HepG2 (cell line): ENCODE measurements around the gene RRP12. TPM values are rescaled to one million over a fixed set of nuclear protein-coding genes. Genes with fewer than 3 reads are reported as not detected.

Experiments
- ATF7 ChIP-seq, 2 experiments: fragments of 450-650 bp in 1 of 2; sonication (generic) in 1 of 2; formaldehyde crosslinking in 1 of 2; IDR thresholded peaks; 2 replicates each; pipeline versions ENCODE4 v1.4.0 to v1.6.1; 2016 to 2020; ENCODE audit warnings: antibody characterized with exemption in 1 of 2, mild to moderate bottlenecking in 1 of 2, missing genetic modification reagents in 1 of 2
- DMTF1 ChIP-seq: sonication (generic); formaldehyde crosslinking; IDR thresholded peaks from 2 replicates; pipeline ENCODE4 v1.4.0; 2020; ENCODE audit warnings: mild to moderate bottlenecking, missing genetic modification reagents
- GLMP ChIP-seq: sonication (generic); formaldehyde crosslinking; IDR thresholded peaks from 2 replicates; pipeline ENCODE4 v1.9.0; 2021; ENCODE audit warnings: missing genetic modification reagents, mild to moderate bottlenecking, borderline replicate concordance
- GZF1 ChIP-seq: sonication (generic); formaldehyde crosslinking; IDR thresholded peaks from 2 replicates; pipeline ENCODE4 v1.5.1; 2020; ENCODE audit warnings: mild to moderate bottlenecking, missing genetic modification reagents
- HHEX ChIP-seq: IDR thresholded peaks from 2 replicates; pipeline ENCODE4 v1.6.1; 2016; ENCODE audit warnings: control low read depth
- MXD4 ChIP-seq: IDR thresholded peaks from 2 replicates; pipeline ENCODE4 v1.6.1; 2016; ENCODE audit warnings: mild to moderate bottlenecking, missing biosample characterization, missing genetic modification reagents
- PHF5A ChIP-seq: IDR thresholded peaks from one replicate; pipeline ENCODE4 v1.6.1; 2018; ENCODE audit warnings: low read depth, missing genetic modification reagents; ENCODE audit not compliant: unreplicated experiment
- ZBTB3 ChIP-seq: sonication (generic); formaldehyde crosslinking; IDR thresholded peaks from 2 replicates; pipeline ENCODE4 v1.4.0; 2020; ENCODE audit warnings: low read depth, mild to moderate bottlenecking, moderate library complexity, missing genetic modification reagents, borderline replicate concordance
- ZNF24 ChIP-seq: fragments of 450-650 bp; IDR thresholded peaks from 2 replicates; pipeline ENCODE4 v1.6.1; 2017; ENCODE audit warnings: antibody characterized with exemption, mild to moderate bottlenecking
- ZNF660 ChIP-seq: sonication (generic); formaldehyde crosslinking; IDR thresholded peaks from 2 replicates; pipeline ENCODE4 v1.5.1; 2020; ENCODE audit warnings: mild to moderate bottlenecking, low read depth, missing genetic modification reagents, borderline replicate concordance
- ZNF720 ChIP-seq: sonication (generic); formaldehyde crosslinking; IDR thresholded peaks from 2 replicates; pipeline ENCODE4 v1.4.0; 2020; ENCODE audit warnings: missing genetic modification reagents
- ZNF768 ChIP-seq: sonication (generic); formaldehyde crosslinking; IDR thresholded peaks from 2 replicates; pipeline ENCODE4 v1.4.0; 2020; ENCODE audit warnings: missing genetic modification reagents
- ZNF891 ChIP-seq: sonication (generic); formaldehyde crosslinking; IDR thresholded peaks from 2 replicates; pipeline ENCODE4 v1.5.0; 2020; ENCODE audit warnings: mild to moderate bottlenecking, missing genetic modification reagents
- polyA plus RNA-seq, 8 experiments: library from polyadenylated mRNA; depleted of rRNA in 3 of 8; stranded (reverse) in 7 of 8; unstranded in 1 of 8; fragments of >200 nt; fragmentation: Illumina TruSeq in 4 of 8; extraction: Trizol in 4 of 8; gene quantifications; 2 replicates each; pipeline versions ENCODE4 v1.2.1 to v1.2.3, GENCODE V29; 2011 to 2016; ENCODE audit warnings: low read depth in 4 of 8, missing spikeins in 1 of 8, mixed read lengths in 1 of 8; ENCODE audit not compliant: insufficient read depth in 1 of 8
- total RNA-seq, 5 experiments: library from RNA; depleted of rRNA; stranded (reverse); fragments of >200 nt; fragmentation: Illumina TruSeq; extraction: Trizol; gene quantifications; 2 replicates each; pipeline ENCODE4 v1.2.3, GENCODE V29; 2016; ENCODE audit warnings: low read depth in 1 of 5
- TF ChIP-seq, protein P1 (sequence below): sonication (generic); formaldehyde crosslinking; IDR thresholded peaks from 2 replicates; pipeline ENCODE4 v1.4.0; 2020; ENCODE audit warnings: missing genetic modification reagents, borderline replicate concordance
- TF ChIP-seq, protein P2 (sequence below): fragments of 450-650 bp; IDR thresholded peaks from 2 replicates; pipeline ENCODE4 v1.6.1; 2016
- TF ChIP-seq, protein P3 (sequence below): sonication (generic); formaldehyde crosslinking; IDR thresholded peaks from 2 replicates; pipeline ENCODE4 v1.5.0; 2020; ENCODE audit warnings: missing genetic modification reagents, mild to moderate bottlenecking, borderline replicate concordance
- TF ChIP-seq, protein P4 (sequence below): sonication (generic); formaldehyde crosslinking; IDR thresholded peaks from 2 replicates; pipeline ENCODE4 v1.5.1; 2020; ENCODE audit warnings: missing genetic modification reagents, mild to moderate bottlenecking, borderline replicate concordance

RRP12 gene
- total and polyA plus RNA-seq, 2 of the 13 experiments (the other 11 are each of a cell fraction or from before 2014, with no cell fraction given) = 13.2 to 39.4 TPM

GRCh38 chr10:97425964-97426775, 25.0 kb upstream of the RRP12 start, which contains the start of gene PGAM1 (continued):
- TF ChIP-seq, protein P1, sequence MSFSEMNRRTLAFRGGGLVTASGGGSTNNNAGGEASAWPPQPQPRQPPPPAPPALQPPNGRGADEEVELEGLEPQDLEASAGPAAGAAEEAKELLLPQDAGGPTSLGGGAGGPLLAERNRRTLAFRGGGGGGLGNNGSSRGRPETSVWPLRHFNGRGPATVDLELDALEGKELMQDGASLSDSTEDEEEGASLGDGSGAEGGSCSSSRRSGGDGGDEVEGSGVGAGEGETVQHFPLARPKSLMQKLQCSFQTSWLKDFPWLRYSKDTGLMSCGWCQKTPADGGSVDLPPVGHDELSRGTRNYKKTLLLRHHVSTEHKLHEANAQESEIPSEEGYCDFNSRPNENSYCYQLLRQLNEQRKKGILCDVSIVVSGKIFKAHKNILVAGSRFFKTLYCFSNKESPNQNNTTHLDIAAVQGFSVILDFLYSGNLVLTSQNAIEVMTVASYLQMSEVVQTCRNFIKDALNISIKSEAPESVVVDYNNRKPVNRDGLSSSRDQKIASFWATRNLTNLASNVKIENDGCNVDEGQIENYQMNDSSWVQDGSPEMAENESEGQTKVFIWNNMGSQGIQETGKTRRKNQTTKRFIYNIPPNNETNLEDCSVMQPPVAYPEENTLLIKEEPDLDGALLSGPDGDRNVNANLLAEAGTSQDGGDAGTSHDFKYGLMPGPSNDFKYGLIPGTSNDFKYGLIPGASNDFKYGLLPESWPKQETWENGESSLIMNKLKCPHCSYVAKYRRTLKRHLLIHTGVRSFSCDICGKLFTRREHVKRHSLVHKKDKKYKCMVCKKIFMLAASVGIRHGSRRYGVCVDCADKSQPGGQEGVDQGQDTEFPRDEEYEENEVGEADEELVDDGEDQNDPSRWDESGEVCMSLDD (CRISPR knock-in tag) = no peak
- no peak for TF ChIP-seq GLMP
- TF ChIP-seq DMTF1 (CRISPR knock-in tag) = no peak
- TF ChIP-seq ZNF768 (CRISPR knock-in tag) = peak; percentile 49; the same call in 1 of the 2 replicates
- peak; percentile 88 for TF ChIP-seq PHF5A (CRISPR knock-in tag)
- TF ChIP-seq ZNF660 (CRISPR knock-in tag) = no peak
- no peak for TF ChIP-seq HHEX (CRISPR knock-in tag)
- TF ChIP-seq, protein P2, sequence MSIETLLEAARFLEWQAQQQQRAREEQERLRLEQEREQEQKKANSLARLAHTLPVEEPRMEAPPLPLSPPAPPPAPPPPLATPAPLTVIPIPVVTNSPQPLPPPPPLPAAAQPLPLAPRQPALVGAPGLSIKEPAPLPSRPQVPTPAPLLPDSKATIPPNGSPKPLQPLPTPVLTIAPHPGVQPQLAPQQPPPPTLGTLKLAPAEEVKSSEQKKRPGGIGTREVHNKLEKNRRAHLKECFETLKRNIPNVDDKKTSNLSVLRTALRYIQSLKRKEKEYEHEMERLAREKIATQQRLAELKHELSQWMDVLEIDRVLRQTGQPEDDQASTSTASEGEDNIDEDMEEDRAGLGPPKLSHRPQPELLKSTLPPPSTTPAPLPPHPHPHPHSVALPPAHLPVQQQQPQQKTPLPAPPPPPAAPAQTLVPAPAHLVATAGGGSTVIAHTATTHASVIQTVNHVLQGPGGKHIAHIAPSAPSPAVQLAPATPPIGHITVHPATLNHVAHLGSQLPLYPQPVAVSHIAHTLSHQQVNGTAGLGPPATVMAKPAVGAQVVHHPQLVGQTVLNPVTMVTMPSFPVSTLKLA = peak; percentile 42
- TF ChIP-seq ZNF24 = no peak
- no peak for TF ChIP-seq GZF1 (CRISPR knock-in tag)
- TF ChIP-seq, protein P3, sequence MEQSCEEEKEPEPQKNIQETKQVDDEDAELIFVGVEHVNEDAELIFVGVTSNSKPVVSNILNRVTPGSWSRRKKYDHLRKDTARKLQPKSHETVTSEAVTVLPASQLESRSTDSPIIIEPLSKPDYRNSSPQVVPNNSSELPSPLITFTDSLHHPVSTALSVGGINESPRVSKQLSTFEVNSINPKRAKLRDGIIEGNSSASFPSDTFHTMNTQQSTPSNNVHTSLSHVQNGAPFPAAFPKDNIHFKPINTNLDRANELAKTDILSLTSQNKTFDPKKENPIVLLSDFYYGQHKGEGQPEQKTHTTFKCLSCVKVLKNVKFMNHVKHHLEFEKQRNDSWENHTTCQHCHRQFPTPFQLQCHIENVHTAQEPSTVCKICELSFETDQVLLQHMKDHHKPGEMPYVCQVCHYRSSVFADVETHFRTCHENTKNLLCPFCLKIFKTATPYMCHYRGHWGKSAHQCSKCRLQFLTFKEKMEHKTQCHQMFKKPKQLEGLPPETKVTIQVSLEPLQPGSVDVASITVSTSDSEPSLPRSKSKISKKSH (CRISPR knock-in tag) = 0 out of 2 replicates have a peak, but pooled peaks have one; percentile 9
- no peak; the same call in 1 of the 2 replicates for TF ChIP-seq ZNF891 (CRISPR knock-in tag)
- no peak for TF ChIP-seq ZNF720 (CRISPR knock-in tag)
- TF ChIP-seq MXD4 (CRISPR knock-in tag) = peak; percentile 73
- TF ChIP-seq, protein P4, sequence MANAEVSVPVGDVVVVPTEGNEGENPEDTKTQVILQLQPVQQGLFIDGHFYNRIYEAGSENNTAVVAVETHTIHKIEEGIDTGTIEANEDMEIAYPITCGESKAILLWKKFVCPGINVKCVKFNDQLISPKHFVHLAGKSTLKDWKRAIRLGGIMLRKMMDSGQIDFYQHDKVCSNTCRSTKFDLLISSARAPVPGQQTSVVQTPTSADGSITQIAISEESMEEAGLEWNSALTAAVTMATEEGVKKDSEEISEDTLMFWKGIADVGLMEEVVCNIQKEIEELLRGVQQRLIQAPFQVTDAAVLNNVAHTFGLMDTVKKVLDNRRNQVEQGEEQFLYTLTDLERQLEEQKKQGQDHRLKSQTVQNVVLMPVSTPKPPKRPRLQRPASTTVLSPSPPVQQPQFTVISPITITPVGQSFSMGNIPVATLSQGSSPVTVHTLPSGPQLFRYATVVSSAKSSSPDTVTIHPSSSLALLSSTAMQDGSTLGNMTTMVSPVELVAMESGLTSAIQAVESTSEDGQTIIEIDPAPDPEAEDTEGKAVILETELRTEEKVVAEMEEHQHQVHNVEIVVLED (CRISPR knock-in tag) = peak; percentile 85
- no peak for TF ChIP-seq ZBTB3
- no peak for TF ChIP-seq ATF7 (IDR thresholded peaks at IDR 0.05)
- TF ChIP-seq ATF7 (CRISPR knock-in tag; IDR thresholded peaks at IDR 0.05) = no peak
